IPS-18a (cell line): ENCODE data around the gene CBL.
"Not testable (repeated sequence)": the region's sequence is repeated elsewhere in the genome, so short reads cannot be mapped to it uniquely, and the experiment has no call there.

Experiments used
- H3K27ac ChIP-seq: one replicate; pipeline ENCODE4 v1.5.1; 2013; ENCODE audit warnings: low read length
- H3K27me3 ChIP-seq: one replicate; pipeline ENCODE4 v1.6.1; 2013; ENCODE audit warnings: mild to moderate bottlenecking, low read length; ENCODE audit not compliant: control insufficient read depth, insufficient read depth
- H3K36me3 ChIP-seq: one replicate; pipeline ENCODE4 v1.6.1; 2013; ENCODE audit warnings: low read depth, low read length; ENCODE audit not compliant: control insufficient read depth
- H3K4me1 ChIP-seq: one replicate; pipeline ENCODE4 v1.6.1; 2013; ENCODE audit warnings: low read depth, low read length; ENCODE audit not compliant: control insufficient read depth
- H3K4me3 ChIP-seq: one replicate; pipeline ENCODE4 v1.5.1; 2013; ENCODE audit warnings: low read length
- H3K9ac ChIP-seq: one replicate; pipeline ENCODE4 v1.6.1; 2013; ENCODE audit warnings: mild to moderate bottlenecking, low read length, moderate library complexity
- H3K9me3 ChIP-seq: one replicate; pipeline ENCODE4 v1.6.1; 2013; ENCODE audit warnings: low read depth, low read length; ENCODE audit not compliant: control insufficient read depth

Gene CBL

GRCh38 chr11:119187123-119187892, 18.8 kb upstream of the CBL start:
- no peak overlapping the region for H3K27ac ChIP-seq
- no peak overlapping the region for H3K4me3 ChIP-seq
- no peaks in the 10 kb centered on the region for H3K36me3 ChIP-seq
- H3K4me1 ChIP-seq, result no peaks in the 10 kb centered on the region
- no peak overlapping the region for H3K9ac ChIP-seq
- no peaks in the 10 kb centered on the region for H3K27me3 ChIP-seq
- no peaks in the 10 kb centered on the region for H3K9me3 ChIP-seq

- Histone ChIP-seq H3K9me3 (no peaks in the 10 kb centered on the region), H3K27me3 (no peaks in the 10 kb centered on the region), H3K4me1 (no peaks in the 10 kb centered on the region), H3K9ac (no peak overlapping the region), H3K36me3 (no peaks in the 10 kb centered on the region), H3K27ac (no peak overlapping the region), H3K4me3 (no peak overlapping the region)
Observed at GRCh38 chr11:119188067-119188466, 18.1 kb upstream of the CBL start.

- H3K27me3 ChIP-seq, result no peaks in the 10 kb centered on the region
- no peaks in the 10 kb centered on the region for H3K9me3 ChIP-seq
- H3K36me3 ChIP-seq, result no peaks in the 10 kb centered on the region
- H3K4me1 ChIP-seq, result no peaks in the 10 kb centered on the region
- no peak overlapping the region for H3K27ac ChIP-seq
- H3K4me3 ChIP-seq, result no peak overlapping the region
- no peak overlapping the region for H3K9ac ChIP-seq
Observed at GRCh38 chr11:119188887-119189286, 17.3 kb upstream of the CBL start.

GRCh38 chr11:119189393-119189792, 16.7 kb upstream of the CBL start:
- Histone ChIP-seq H3K4me3 (no peak overlapping the region), H3K9ac (no peak overlapping the region), H3K27ac (no peak overlapping the region), H3K4me1 (no peaks in the 10 kb centered on the region), H3K9me3 (no peaks in the 10 kb centered on the region), H3K36me3 (no peaks in the 10 kb centered on the region), H3K27me3 (no peaks in the 10 kb centered on the region)

- H3K4me1 ChIP-seq, result no peaks in the 10 kb centered on the region
- H3K27ac ChIP-seq, result no peak overlapping the region
- H3K27me3 ChIP-seq, result no peaks in the 10 kb centered on the region
- H3K36me3 ChIP-seq, result no peaks in the 10 kb centered on the region
- H3K4me3 ChIP-seq, result no peak overlapping the region
- H3K9me3 ChIP-seq, result no peaks in the 10 kb centered on the region
- H3K9ac ChIP-seq, result no peak overlapping the region
Observed at GRCh38 chr11:119190531-119190930, 15.6 kb upstream of the CBL start.

- H3K27me3 ChIP-seq, H3K9me3 ChIP-seq, H3K9ac ChIP-seq, H3K36me3 ChIP-seq, H3K4me1 ChIP-seq, H3K27ac ChIP-seq, H3K4me3 ChIP-seq: not testable (repeated sequence)
Observed at GRCh38 chr11:119191265-119191664, 14.9 kb upstream of the CBL start.

GRCh38 chr11:119192111-119192510, 14.0 kb upstream of the CBL start:
- no peak overlapping the region for H3K4me3 ChIP-seq
- no peaks in the 10 kb centered on the region for H3K27me3 ChIP-seq
- no peak overlapping the region for H3K9ac ChIP-seq
- H3K36me3 ChIP-seq, result no peaks in the 10 kb centered on the region
- H3K4me1 ChIP-seq, result no peaks in the 10 kb centered on the region
- H3K9me3 ChIP-seq, result no peaks in the 10 kb centered on the region
- no peak overlapping the region for H3K27ac ChIP-seq

GRCh38 chr11:119193001-119193400, 13.1 kb upstream of the CBL start:
- no peak overlapping the region for H3K4me3 ChIP-seq
- H3K9me3 ChIP-seq, result no peaks in the 10 kb centered on the region
- no peaks in the 10 kb centered on the region for H3K4me1 ChIP-seq
- no peak overlapping the region for H3K27ac ChIP-seq
- no peaks in the 10 kb centered on the region for H3K36me3 ChIP-seq
- H3K27me3 ChIP-seq, result no peaks in the 10 kb centered on the region
- no peak overlapping the region for H3K9ac ChIP-seq

- no peaks in the 10 kb centered on the region for H3K36me3 ChIP-seq
- H3K27me3 ChIP-seq, result no peaks in the 10 kb centered on the region
- no peaks in the 10 kb centered on the region for H3K4me1 ChIP-seq
- no peak overlapping the region for H3K4me3 ChIP-seq
- H3K9ac ChIP-seq, result no peak overlapping the region
- no peaks in the 10 kb centered on the region for H3K9me3 ChIP-seq
- H3K27ac ChIP-seq, result no peak overlapping the region
Observed at GRCh38 chr11:119193626-119194025, 12.5 kb upstream of the CBL start.

GRCh38 chr11:119194811-119195440, 11.2 kb upstream of the CBL start:
- H3K4me1 ChIP-seq, result no peaks in the 10 kb centered on the region
- no peak overlapping the region for H3K27ac ChIP-seq
- no peaks in the 10 kb centered on the region for H3K27me3 ChIP-seq
- H3K9me3 ChIP-seq, result no peaks in the 10 kb centered on the region
- H3K9ac ChIP-seq, result no peak overlapping the region
- no peak overlapping the region for H3K4me3 ChIP-seq
- no peaks in the 10 kb centered on the region for H3K36me3 ChIP-seq

GRCh38 chr11:119195680-119196079, 10.5 kb upstream of the CBL start:
- Histone ChIP-seq H3K9me3 (no peaks in the 10 kb centered on the region), H3K27ac (no peak overlapping the region), H3K27me3 (no peaks in the 10 kb centered on the region), H3K9ac (no peak overlapping the region), H3K4me1 (no peaks in the 10 kb centered on the region), H3K36me3 (no peaks in the 10 kb centered on the region), H3K4me3 (no peak overlapping the region)
